Thyroid gland (tissue), 4 donors: ENCODE measurements around the gene ACTR3C.

Source experiments
- POLR2A ChIP-seq, 2 donors: fragments of 450-650 bp; IDR thresholded peaks; one replicate each; pipeline ENCODE4 v1.6.1; 2017; ENCODE audit warnings: antibody characterized with exemption in 2 of 2, mild to moderate bottlenecking in 2 of 2, moderate library complexity in 1 of 2
- TF ChIP-seq, protein P1 (sequence below), 6 experiments: fragments of 200-600 bp in 3 of 6; fragments of 450-650 bp in 3 of 6; sonication (generic) in 3 of 6; IDR thresholded peaks; one replicate each; pipeline ENCODE4 v1.5.1; 2016 to 2019; ENCODE audit warnings: antibody characterized with exemption in 6 of 6, mild to moderate bottlenecking in 2 of 6, inconsistent platforms in 1 of 6, moderate library complexity in 1 of 6

DNA sequence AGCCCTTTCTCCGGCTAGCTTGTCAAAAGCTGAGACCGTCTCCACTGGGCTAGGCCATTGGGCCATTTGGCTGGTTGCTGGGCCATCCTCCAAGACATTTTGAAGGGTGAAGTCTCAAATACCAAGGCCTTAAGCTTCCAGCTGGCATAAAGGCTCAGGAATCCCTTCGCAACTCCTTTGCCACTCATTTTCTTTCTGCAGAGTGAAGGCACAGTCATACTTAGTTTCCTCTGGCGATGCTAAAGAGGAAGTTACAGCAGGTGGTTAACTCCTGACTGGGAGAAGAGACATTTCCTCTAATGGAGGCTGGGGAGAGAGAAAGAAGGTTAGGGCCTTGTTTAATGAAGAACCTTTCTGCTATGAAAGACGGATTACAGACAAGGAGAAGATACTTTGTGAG, 40.5 kb upstream of the ACTR3C start:
- TF ChIP-seq, protein P1, sequence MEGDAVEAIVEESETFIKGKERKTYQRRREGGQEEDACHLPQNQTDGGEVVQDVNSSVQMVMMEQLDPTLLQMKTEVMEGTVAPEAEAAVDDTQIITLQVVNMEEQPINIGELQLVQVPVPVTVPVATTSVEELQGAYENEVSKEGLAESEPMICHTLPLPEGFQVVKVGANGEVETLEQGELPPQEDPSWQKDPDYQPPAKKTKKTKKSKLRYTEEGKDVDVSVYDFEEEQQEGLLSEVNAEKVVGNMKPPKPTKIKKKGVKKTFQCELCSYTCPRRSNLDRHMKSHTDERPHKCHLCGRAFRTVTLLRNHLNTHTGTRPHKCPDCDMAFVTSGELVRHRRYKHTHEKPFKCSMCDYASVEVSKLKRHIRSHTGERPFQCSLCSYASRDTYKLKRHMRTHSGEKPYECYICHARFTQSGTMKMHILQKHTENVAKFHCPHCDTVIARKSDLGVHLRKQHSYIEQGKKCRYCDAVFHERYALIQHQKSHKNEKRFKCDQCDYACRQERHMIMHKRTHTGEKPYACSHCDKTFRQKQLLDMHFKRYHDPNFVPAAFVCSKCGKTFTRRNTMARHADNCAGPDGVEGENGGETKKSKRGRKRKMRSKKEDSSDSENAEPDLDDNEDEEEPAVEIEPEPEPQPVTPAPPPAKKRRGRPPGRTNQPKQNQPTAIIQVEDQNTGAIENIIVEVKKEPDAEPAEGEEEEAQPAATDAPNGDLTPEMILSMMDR (IDR thresholded peaks at IDR 0.05) = no peak
- no peak for TF ChIP-seq POLR2A (IDR thresholded peaks at IDR 0.05)
